ENCODE measurements around the gene PIK3C2G. TPM values are rescaled to one million over a fixed set of nuclear protein-coding genes. Genes with fewer than 3 reads are reported as not detected.

The PIK3C2G gene
- total RNA-seq, 1 experiment from 2014 or later: not detected

DNA sequence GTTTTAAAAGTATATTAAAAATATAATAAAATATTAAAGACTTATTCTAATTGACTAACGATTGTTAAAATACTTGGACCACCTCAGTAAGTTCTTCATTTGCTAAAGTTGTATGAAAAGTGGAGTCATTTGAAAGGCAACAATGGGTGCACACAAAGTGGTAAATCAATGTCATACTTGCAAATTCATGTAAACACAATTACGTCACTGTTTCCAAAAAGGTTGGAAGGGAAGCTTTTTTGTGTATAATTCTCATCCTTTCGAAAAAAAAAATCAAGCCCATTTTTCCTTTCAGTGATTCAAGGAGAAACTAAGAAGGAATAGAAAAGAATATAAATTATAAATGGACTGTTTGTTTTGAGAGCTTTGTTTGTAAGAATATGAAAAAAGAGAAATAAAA, 166.2 kb downstream of the PIK3C2G start:
- CTCF ChIA-PET: interaction anchor here (0.7 kb wide), 2 partner anchors 168 to 1445 kb away, joined by 3 to 5 read pairs; no protein-coding TSS in a partner anchor
- intact Hi-C loops (cut with micrococcal nuclease): loop anchor here (5.0 kb wide), 1 partner anchor 180 kb away; no protein-coding TSS in a partner anchor
- no peak for DNase-seq

GRCh38 chr12:18428416-18428815, 167.1 kb downstream of the PIK3C2G start:
- no peaks in the 10 kb centered on the region for H3K79me2 ChIP-seq (ENCODE audit: low read length)
- BruUV-seq (replicated peaks): no TSS peak
- POLR2A ChIA-PET (ENCODE audit: unreplicated experiment): no interaction called here
- peaks cover 13% of the 10 kb centered on the region for H3K4me1 ChIP-seq (ENCODE audit: insufficient read depth, low read length)
- DNase-seq: peak; percentile 79
- no peaks in the 10 kb centered on the region for H3K36me3 ChIP-seq (ENCODE audit: low read depth, low read length)
- intact Hi-C loops (cut with micrococcal nuclease): loop anchor here (5.0 kb wide), 1 partner anchor 181 kb away; no protein-coding TSS in a partner anchor
- no peak overlapping the region for H3K9ac ChIP-seq (ENCODE audit: low read length)
- ATAC-seq: peak; percentile 35; the same call in 1 of the 2 replicates
- no peak overlapping the region for H3K27ac ChIP-seq (ENCODE audit: low read length)
- H3K4me3 ChIP-seq (ENCODE audit: low read length): no peak overlapping the region
- H3F3A ChIP-seq (ENCODE audit: low read length, unreplicated experiment): no peaks in the 10 kb centered on the region
- no peaks in the 10 kb centered on the region for H3K27me3 ChIP-seq (ENCODE audit: low read length)
- no peak overlapping the region for H2AFZ ChIP-seq (ENCODE audit: low read length)
- H3K4me2 ChIP-seq (ENCODE audit: low read length): no peak overlapping the region
- no peaks in the 10 kb centered on the region for H3K9me3 ChIP-seq (ENCODE audit: low read length)
- no peak for TF ChIP-seq EZH2phosphoT487 (IDR thresholded peaks at IDR 0.05; ENCODE audit: borderline replicate concordance, low read length)
- TF ChIP-seq, protein P1, sequence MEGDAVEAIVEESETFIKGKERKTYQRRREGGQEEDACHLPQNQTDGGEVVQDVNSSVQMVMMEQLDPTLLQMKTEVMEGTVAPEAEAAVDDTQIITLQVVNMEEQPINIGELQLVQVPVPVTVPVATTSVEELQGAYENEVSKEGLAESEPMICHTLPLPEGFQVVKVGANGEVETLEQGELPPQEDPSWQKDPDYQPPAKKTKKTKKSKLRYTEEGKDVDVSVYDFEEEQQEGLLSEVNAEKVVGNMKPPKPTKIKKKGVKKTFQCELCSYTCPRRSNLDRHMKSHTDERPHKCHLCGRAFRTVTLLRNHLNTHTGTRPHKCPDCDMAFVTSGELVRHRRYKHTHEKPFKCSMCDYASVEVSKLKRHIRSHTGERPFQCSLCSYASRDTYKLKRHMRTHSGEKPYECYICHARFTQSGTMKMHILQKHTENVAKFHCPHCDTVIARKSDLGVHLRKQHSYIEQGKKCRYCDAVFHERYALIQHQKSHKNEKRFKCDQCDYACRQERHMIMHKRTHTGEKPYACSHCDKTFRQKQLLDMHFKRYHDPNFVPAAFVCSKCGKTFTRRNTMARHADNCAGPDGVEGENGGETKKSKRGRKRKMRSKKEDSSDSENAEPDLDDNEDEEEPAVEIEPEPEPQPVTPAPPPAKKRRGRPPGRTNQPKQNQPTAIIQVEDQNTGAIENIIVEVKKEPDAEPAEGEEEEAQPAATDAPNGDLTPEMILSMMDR (conservative IDR thresholded peaks at IDR 0.05; ENCODE audit: low read depth, low read length): no peak
- TF ChIP-seq EZH2 (IDR thresholded peaks at IDR 0.05; ENCODE audit: low read length, unreplicated experiment): no peak
- CTCF ChIA-PET: interaction anchor here (0.7 kb wide), 1 partner anchor 167 kb away, joined by 3 read pairs; no protein-coding TSS in a partner anchor
- H4K20me1 ChIP-seq (ENCODE audit: low read length): no peaks in the 10 kb centered on the region
- no peaks in the 10 kb centered on the region for H3K9me2 ChIP-seq (replicated peaks; ENCODE audit: low read length)

More for the DNA sequence above, 166.2 kb downstream of the PIK3C2G start:
- H3K36me3 ChIP-seq (ENCODE audit: low read depth, low read length): no peaks in the 10 kb centered on the region
- no peaks in the 10 kb centered on the region for H3K9me2 ChIP-seq (replicated peaks; ENCODE audit: low read length)
- no peaks in the 10 kb centered on the region for H3K27me3 ChIP-seq (ENCODE audit: low read length)
- ATAC-seq: no peak
- no peak overlapping the region for H2AFZ ChIP-seq (ENCODE audit: low read length)
- H3F3A ChIP-seq (ENCODE audit: low read length, unreplicated experiment): no peaks in the 10 kb centered on the region
- no peaks in the 10 kb centered on the region for H3K79me2 ChIP-seq (ENCODE audit: low read length)
- H3K27ac ChIP-seq (ENCODE audit: low read length): no peak overlapping the region
- H3K4me2 ChIP-seq (ENCODE audit: low read length): no peak overlapping the region
- no peak overlapping the region for H3K4me3 ChIP-seq (ENCODE audit: low read length)
- no TSS peak for BruUV-seq (replicated peaks)
- TF ChIP-seq, protein P1 (conservative IDR thresholded peaks at IDR 0.05; ENCODE audit: low read depth, low read length): no peak
- TF ChIP-seq EZH2 (IDR thresholded peaks at IDR 0.05; ENCODE audit: low read length, unreplicated experiment) (no peak), EZH2phosphoT487 (IDR thresholded peaks at IDR 0.05; ENCODE audit: borderline replicate concordance, low read length) (no peak)
- no peaks in the 10 kb centered on the region for H4K20me1 ChIP-seq (ENCODE audit: low read length)
- H3K9me3 ChIP-seq (ENCODE audit: low read length): no peaks in the 10 kb centered on the region
- POLR2A ChIA-PET (ENCODE audit: unreplicated experiment): no interaction called here
- peaks cover 13% of the 10 kb centered on the region for H3K4me1 ChIP-seq (ENCODE audit: insufficient read depth, low read length)
- H3K9ac ChIP-seq (ENCODE audit: low read length): no peak overlapping the region

GRCh38 chr12:18429366-18429765, 168.0 kb downstream of the PIK3C2G start:
- Histone ChIP-seq H3K36me3 (ENCODE audit: low read depth, low read length) (no peaks in the 10 kb centered on the region), H3K9me3 (ENCODE audit: low read length) (no peaks in the 10 kb centered on the region), H3K9me2 (replicated peaks; ENCODE audit: low read length) (no peaks in the 10 kb centered on the region), H3K9ac (ENCODE audit: low read length) (no peak overlapping the region), H3F3A (ENCODE audit: low read length, unreplicated experiment) (no peaks in the 10 kb centered on the region), H2AFZ (ENCODE audit: low read length) (no peak overlapping the region), H3K27me3 (ENCODE audit: low read length) (no peaks in the 10 kb centered on the region), H3K79me2 (ENCODE audit: low read length) (no peaks in the 10 kb centered on the region), H4K20me1 (ENCODE audit: low read length) (no peaks in the 10 kb centered on the region), H3K27ac (ENCODE audit: low read length) (no peak overlapping the region), H3K4me1 (ENCODE audit: insufficient read depth, low read length) (peaks cover 13% of the 10 kb centered on the region), H3K4me2 (ENCODE audit: low read length) (no peak overlapping the region), H3K4me3 (ENCODE audit: low read length) (no peak overlapping the region)
- ChIA-PET POLR2A (ENCODE audit: unreplicated experiment) (no interaction called here), CTCF (interaction anchor here (0.6 kb wide), 1 partner anchor 110 kb away, joined by 4 read pairs; no protein-coding TSS in a partner anchor)
- DNase-seq: no peak
- TF ChIP-seq EZH2phosphoT487 (IDR thresholded peaks at IDR 0.05; ENCODE audit: borderline replicate concordance, low read length) (no peak), EZH2 (IDR thresholded peaks at IDR 0.05; ENCODE audit: low read length, unreplicated experiment) (no peak)
- TF ChIP-seq, protein P1 (conservative IDR thresholded peaks at IDR 0.05; ENCODE audit: low read depth, low read length): no peak
- ATAC-seq: no peak
- intact Hi-C loops (cut with micrococcal nuclease): loop anchor here (5.0 kb wide), 1 partner anchor 182 kb away; no protein-coding TSS in a partner anchor
- no TSS peak for BruUV-seq (replicated peaks)

Measured in PC-3 (cell line).